KG1 (cell line): ENCODE measurements around the gene MFRP.

Experiments used
- DNase-seq: peaks from one replicate; lab custom pipeline; 2025; lab: John Stamatoyannopoulos, UW

The MFRP gene

GRCh38 chr11:119373059-119373920, 26.8 kb upstream of the MFRP start:
- DNase-seq: no peak

- no peak for DNase-seq
Measured at GRCh38 chr11:119372260-119373058, 26.0 kb upstream of the MFRP start.

GRCh38 chr11:119371778-119372182, 25.3 kb upstream of the MFRP start:
- no peak for DNase-seq

- DNase-seq: no peak
Measured at GRCh38 chr11:119371067-119371601, 24.6 kb upstream of the MFRP start.

- DNase-seq: no peak
Measured at GRCh38 chr11:119370486-119371046, 24.1 kb upstream of the MFRP start.

- no peak for DNase-seq
Measured at GRCh38 chr11:119369132-119369925, 22.8 kb upstream of the MFRP start.

GRCh38 chr11:119368121-119369034, 21.9 kb upstream of the MFRP start:
- DNase-seq: no peak

GRCh38 chr11:119367661-119368120, 21.2 kb upstream of the MFRP start:
- DNase-seq: no peak

- no peak for DNase-seq
Measured at GRCh38 chr11:119366690-119367620, 20.4 kb upstream of the MFRP start.

- no peak for DNase-seq
Measured at GRCh38 chr11:119365071-119365591, 18.6 kb upstream of the MFRP start.

- no peak for DNase-seq
Measured at GRCh38 chr11:119363851-119364590, 17.5 kb upstream of the MFRP start.

- DNase-seq: no peak
Measured at GRCh38 chr11:119363081-119363850, 16.8 kb upstream of the MFRP start.

- DNase-seq: no peak
Measured at GRCh38 chr11:119362741-119363080, 16.2 kb upstream of the MFRP start.

GRCh38 chr11:119361941-119362725, 15.6 kb upstream of the MFRP start:
- no peak for DNase-seq

GRCh38 chr11:119361056-119361787, 14.7 kb upstream of the MFRP start:
- DNase-seq: no peak
